ENCODE measurements around the gene HLA-DRB1. TPM values are rescaled to one million over a fixed set of nuclear protein-coding genes. Genes with fewer than 3 reads are reported as not detected.
A peak's percentile ranks its signal among the peaks of the same experiment; 100 is the strongest.
"Not testable (repeated sequence)": the region's sequence is repeated elsewhere in the genome, so short reads cannot be mapped to it uniquely, and the experiment has no call there.

HLA-DRB1 gene
- total RNA-seq, 1 experiment from 2014 or later, result 0.17 TPM

GRCh38 chr6:32562940-32563339, 26.7 kb downstream of the HLA-DRB1 start:
- DNase-seq (ENCODE audit: low read depth), result no peak

GRCh38 chr6:32559747-32560146, 29.9 kb downstream of the HLA-DRB1 start:
- DNase-seq (ENCODE audit: low read depth), result no peak

- no peak for DNase-seq (ENCODE audit: low read depth)
Observed at GRCh38 chr6:32558426-32559057, 31.1 kb downstream of the HLA-DRB1 start.

GRCh38 chr6:32554116-32554965, 35.3 kb downstream of the HLA-DRB1 start:
- no peak for DNase-seq (ENCODE audit: low read depth)

GRCh38 chr6:32553037-32553742, 36.5 kb downstream of the HLA-DRB1 start:
- no peak for DNase-seq (ENCODE audit: low read depth)

- no peak for DNase-seq (ENCODE audit: low read depth)
Observed at GRCh38 chr6:32551410-32551809, 38.2 kb downstream of the HLA-DRB1 start.

- DNase-seq (ENCODE audit: low read depth), result no peak
Observed at GRCh38 chr6:32539839-32540238, 49.8 kb downstream of the HLA-DRB1 start.

GRCh38 chr6:32530431-32530793, 59.2 kb downstream of the HLA-DRB1 start:
- not testable (repeated sequence) for DNase-seq (ENCODE audit: low read depth)

GRCh38 chr6:32529697-32530430, 59.8 kb downstream of the HLA-DRB1 start, which contains the start of gene HLA-DRB5:
HLA-DRB5 (minus strand) TSS chr6:32530287; CDS start chr6:32530224, 63 bp downstream.
- peak; percentile 3 for DNase-seq (ENCODE audit: low read depth)

Other genes with a start within 250 kb of the HLA-DRB1 start
- gene TSBP1, start 217.9 kb downstream of the HLA-DRB1 start, total RNA-seq (2014; rRNA removed; shearing (Covaris generic)), result not detected in 2 replicates
- gene BTNL2, start 182.7 kb downstream of the HLA-DRB1 start, total RNA-seq (2014; rRNA removed; shearing (Covaris generic)), result not detected in 2 replicates
- 1.2 and 2.0 TPM in 2 replicates for gene HLA-DRA, start 150.0 kb downstream of the HLA-DRB1 start, total RNA-seq (2014; rRNA removed; shearing (Covaris generic))
- not detected in 2 replicates for gene HLA-DRB5, start 59.6 kb downstream of the HLA-DRB1 start, total RNA-seq (2014; rRNA removed; shearing (Covaris generic))
- gene HLA-DQA1, start 47.6 kb upstream of the HLA-DRB1 start, total RNA-seq (2014; rRNA removed; shearing (Covaris generic)), result not detected in 2 replicates
- not detected in 2 replicates for gene HLA-DQB1, start 76.8 kb upstream of the HLA-DRB1 start, total RNA-seq (2014; rRNA removed; shearing (Covaris generic))
- gene HLA-DQA2, start 151.5 kb upstream of the HLA-DRB1 start, total RNA-seq (2014; rRNA removed; shearing (Covaris generic)), result not detected in 2 replicates
- not detected in 2 replicates for gene HLA-DQB2, start 173.7 kb upstream of the HLA-DRB1 start, total RNA-seq (2014; rRNA removed; shearing (Covaris generic))
- gene HLA-DOB, start 227.2 kb upstream of the HLA-DRB1 start, total RNA-seq (2014; rRNA removed; shearing (Covaris generic)), result 5.7 and 6.3 TPM in 2 replicates
- 45.6 and 67.8 TPM in 2 replicates for gene TAP2, start 248.9 kb upstream of the HLA-DRB1 start, total RNA-seq (2014; rRNA removed; shearing (Covaris generic))

Measured in M059J (cell line).